GM12878 (cell line): ENCODE data around the gene TCP11L2. TPM values are rescaled to one million over a fixed set of nuclear protein-coding genes. Genes with fewer than 3 reads are reported as not detected.

Experiments
- ATAC-seq: fragments of 200-7000 bp; cut with Tn5 transposase; 3 replicates; pipeline ENCODE4 v1.9.1; 2020; ENCODE audit warnings: mild to moderate bottlenecking, moderate library complexity
- BruUV-seq: library from RNA; stranded (reverse); fragments of 400-500 nt; replicated peaks from 2 replicates; lab custom pipeline; 2021; lab: Mats Ljungman, UMichigan
- CTCF ChIA-PET: fragments of 300-600 bp; sonication (Branson Sonifier 250); formaldehyde crosslinking; extraction: SDS; loops from one replicate; lab custom pipeline; 2021; ENCODE audit warnings: inconsistent platforms; lab: Yijun Ruan, JAX
- POLR2A ChIA-PET: fragments of 350-600 bp; formaldehyde crosslinking; extraction: SDS; loops from one replicate; lab custom pipeline; 2021; ENCODE audit warnings: inconsistent platforms; lab: Charles Lee
- RAD21 ChIA-PET: fragments of 300-600 bp; sonication (Branson Sonifier 250); formaldehyde crosslinking; loops from one replicate; lab custom pipeline; 2023; ENCODE audit warnings: antibody characterized with exemption; ENCODE audit not compliant: unreplicated experiment; lab: Charles Lee
- SMC1A ChIA-PET: fragments of 300-600 bp; sonication (Branson Sonifier 250); formaldehyde crosslinking; loops from one replicate; lab custom pipeline; 2023; ENCODE audit not compliant: unreplicated experiment, uncharacterized antibody; lab: Charles Lee
- DNase-seq: peaks from one replicate; pipeline ENCODE4 v3.0.0-alpha.2; 2011; ENCODE audit warnings: low read depth, low spot score
- FAIRE-seq: peaks from 3 replicates; lab custom pipeline; 2011; peaks lifted over from hg19 to GRCh38; lab: Jason Lieb, UNC
- H2AFZ ChIP-seq: 2 replicates; pipeline ENCODE4 v1.6.0; 2011; ENCODE audit warnings: low read depth, low read length, control low read depth; ENCODE audit not compliant: control insufficient read depth
- H3K27ac ChIP-seq: 2 replicates; pipeline ENCODE4 v1.5.1; 2011; ENCODE audit warnings: control low read depth; ENCODE audit not compliant: control insufficient read depth, insufficient read depth
- H3K27me3 ChIP-seq, 2 experiments: replicated peaks in 1 of 2; 2 replicates each; pipeline versions ENCODE4 v1.6.0 to v1.6.1; 2011; ENCODE audit warnings: low read length in 1 of 2; ENCODE audit not compliant: control insufficient read depth in 2 of 2, insufficient read depth in 2 of 2
- H3K36me3 ChIP-seq, 2 experiments: 2 replicates each; pipeline ENCODE4 v1.5.1; 2011; ENCODE audit warnings: low read length in 1 of 2; ENCODE audit not compliant: control insufficient read depth in 2 of 2, insufficient read depth in 2 of 2
- H3K4me1 ChIP-seq: 2 replicates; pipeline ENCODE4 v1.6.1; 2011; ENCODE audit warnings: mild to moderate bottlenecking, low read length, moderate library complexity, mixed read lengths; ENCODE audit not compliant: control insufficient read depth, insufficient read depth
- H3K4me2 ChIP-seq: 2 replicates; pipeline ENCODE4 v1.6.0; 2011; ENCODE audit warnings: control low read depth; ENCODE audit not compliant: control insufficient read depth, insufficient read depth
- H3K4me3 ChIP-seq: fragments of 200-600 bp; sonication (generic); 2 replicates; pipeline ENCODE4 v1.5.1; 2016
- H3K79me2 ChIP-seq: 2 replicates; pipeline ENCODE4 v1.6.0; 2011; ENCODE audit warnings: low read length; ENCODE audit not compliant: control insufficient read depth, insufficient read depth
- H3K9ac ChIP-seq: 2 replicates; pipeline ENCODE4 v1.8.0; 2011; ENCODE audit warnings: low read length, control low read depth, mixed read lengths; ENCODE audit not compliant: control insufficient read depth, insufficient read depth
- H3K9me3 ChIP-seq: replicated peaks from 3 replicates; pipeline ENCODE4 v1.5.1; 2011; ENCODE audit warnings: mild to moderate bottlenecking, low read length; ENCODE audit not compliant: control insufficient read depth, insufficient read depth
- H4K20me1 ChIP-seq: 2 replicates; pipeline ENCODE4 v1.6.0; 2011; ENCODE audit not compliant: control insufficient read depth, insufficient read depth
- BCL11A ChIP-seq: IDR thresholded peaks from 2 replicates; pipeline ENCODE4 v1.6.1; 2011; ENCODE audit warnings: low read depth, low read length
- CBFB ChIP-seq: IDR thresholded peaks from 2 replicates; pipeline ENCODE4 v1.6.1; 2016; ENCODE audit warnings: antibody characterized with exemption, low read depth
- CHD2 ChIP-seq: IDR thresholded peaks from 2 replicates; pipeline ENCODE4 v1.6.1; 2011; ENCODE audit warnings: low read depth, low read length, improper control_type of control experiment, borderline replicate concordance
- CUX1 ChIP-seq: IDR thresholded peaks from 2 replicates; pipeline ENCODE4 v1.6.1; 2012; ENCODE audit warnings: improper control_type of control experiment, low read depth, low read length; ENCODE audit not compliant: insufficient replicate concordance
- DPF2 ChIP-seq: fragments of 450-650 bp; IDR thresholded peaks from 2 replicates; pipeline ENCODE4 v1.6.1; 2017; ENCODE audit warnings: mild to moderate bottlenecking
- E2F8 ChIP-seq: fragments of 450-650 bp; IDR thresholded peaks from 2 replicates; pipeline ENCODE4 v1.6.1; 2018; ENCODE audit warnings: mild to moderate bottlenecking, low read depth, moderate library complexity; ENCODE audit not compliant: partially characterized antibody
- ETV6 ChIP-seq, 2 experiments: fragments of 450-650 bp in 1 of 2; IDR thresholded peaks in 1 of 2; conservative IDR thresholded peaks in 1 of 2; 2 replicates each; pipeline ENCODE4 v1.6.1; 2014; ENCODE audit warnings: antibody characterized with exemption in 1 of 2, borderline replicate concordance in 1 of 2, low read depth in 1 of 2, mild to moderate bottlenecking in 1 of 2, moderate library complexity in 1 of 2
- MLLT1 ChIP-seq: fragments of 450-650 bp; IDR thresholded peaks from 2 replicates; pipeline ENCODE4 v1.6.1; 2016; ENCODE audit warnings: mild to moderate bottlenecking
- MTA2 ChIP-seq: fragments of 450-650 bp; IDR thresholded peaks from 2 replicates; pipeline ENCODE4 v1.6.1; 2016; ENCODE audit warnings: low read depth, mild to moderate bottlenecking, moderate library complexity
- POLR2AphosphoS2 ChIP-seq: IDR thresholded peaks from 2 replicates; pipeline ENCODE4 v1.6.1; 2011; ENCODE audit warnings: low read depth, mild to moderate bottlenecking, low read length, improper control_type of control experiment, moderate library complexity
- RAD51 ChIP-seq: fragments of 450-650 bp; IDR thresholded peaks from 2 replicates; pipeline ENCODE4 v1.6.1; 2016; ENCODE audit warnings: moderate library complexity, mild to moderate bottlenecking, inconsistent platforms
- SREBF1 ChIP-seq: IDR thresholded peaks from 2 replicates; pipeline ENCODE4 v1.6.1; 2012; ENCODE audit warnings: mild to moderate bottlenecking, low read length
- TBL1XR1 ChIP-seq: IDR thresholded peaks from 2 replicates; pipeline ENCODE4 v1.6.1; 2012; ENCODE audit warnings: low read depth, low read length, improper control_type of control experiment
- YY1 ChIP-seq: IDR thresholded peaks from 2 replicates; pipeline ENCODE4 v1.6.1; 2011; ENCODE audit warnings: low read depth, mild to moderate bottlenecking, low read length
- ZNF207 ChIP-seq: fragments of 450-650 bp; IDR thresholded peaks from 2 replicates; pipeline ENCODE4 v1.6.1; 2014; ENCODE audit warnings: antibody characterized with exemption, mild to moderate bottlenecking, borderline replicate concordance
- ZNF217 ChIP-seq: fragments of 450-650 bp; IDR thresholded peaks from 2 replicates; pipeline ENCODE4 v1.6.1; 2017; ENCODE audit warnings: antibody characterized with exemption, mild to moderate bottlenecking
- ZNF274 ChIP-seq: IDR thresholded peaks from one replicate; pipeline ENCODE4 v1.8.0; 2011; ENCODE audit not compliant: insufficient read length, insufficient read depth
- WGBS: methylation state at CpG from one replicate; pipeline ENCODE4 v1.1.6; 2016; ENCODE audit warnings: low lambda C conversion rate; ENCODE audit not compliant: insufficient replicate concordance, insufficient coverage; ENCODE audit errors: missing lambda C conversion rate; 5-methylcytosine and 5-hydroxymethylcytosine counted together
- in situ Hi-C: fragments of 300-500 bp; cut with MboI; formaldehyde crosslinking; loops from 9 replicates; pipeline ENCODE4 v1.14.3; 2018; ENCODE audit warnings: mixed read lengths
- intact Hi-C: fragments of 100-400 bp; cut with micrococcal nuclease; formaldehyde crosslinking; loops from one replicate; pipeline ENCODE4 v1.14.2; 2022; ENCODE audit not compliant: unreplicated experiment
- polyA plus RNA-seq, 11 experiments: library from polyadenylated mRNA; depleted of rRNA in 4 of 11; unstranded in 6 of 11; stranded (reverse) in 5 of 11; fragments of >200 nt; fragmentation: Nextera tagmentation in 4 of 11; fragmentation: Illumina TruSeq in 1 of 11; extraction: Ambion mirVana in 4 of 11; extraction: Trizol in 1 of 11; gene quantifications; 1 replicate in 1 of 11; 2 replicates in 10 of 11; pipeline versions ENCODE4 v1.2.1 to v1.2.3, GENCODE V29; 2011 to 2016; ENCODE audit warnings: inconsistent platforms in 2 of 11, missing spikeins in 2 of 11, low read depth in 1 of 11
- total RNA-seq, 4 experiments: library from RNA; depleted of rRNA in 3 of 4; stranded (reverse); fragments of >200 nt in 3 of 4; fragmentation: Illumina TruSeq in 1 of 4; extraction: Trizol in 1 of 4; gene quantifications; 2 replicates each; pipeline versions ENCODE4 v1.2.1 to v1.2.3, GENCODE V29; 2013 to 2021

The TCP11L2 gene
- total and polyA plus RNA-seq, 10 of the 15 experiments (the other 5 are each of a cell fraction or from before 2014, with no cell fraction given), result 0.18 to 5.0 (median 0.90) TPM

GRCh38 chr12:106304001-106304421 lies 1.5 kb downstream of the TCP11L2 start:
- DNase-seq, result no peak

More at GRCh38 chr12:106304001-106304421, 1.5 kb downstream of the TCP11L2 start:
- Histone ChIP-seq H3K9me3 (no peaks in the 10 kb centered on the region), H3K4me3 (no peak overlapping the region), H2AFZ (no peak overlapping the region), H3K27ac (no peak overlapping the region), H3K4me1 (peaks cover 7% of the 10 kb centered on the region), H3K79me2 (no peaks in the 10 kb centered on the region), H4K20me1 (no peaks in the 10 kb centered on the region), H3K9ac (no peak overlapping the region), H3K4me2 (peak overlapping the region; percentile 84), H3K36me3 (no peaks in the 10 kb centered on the region), H3K27me3 (no peaks in the 10 kb centered on the region)
- in situ Hi-C loops, result no loop called here
- BruUV-seq, result no TSS peak
- intact Hi-C loops, result no loop called here
- ChIA-PET SMC1A (interaction anchor here (1.5 kb wide), 1 partner anchor 14 kb away, joined by 3 read pairs; no protein-coding TSS in a partner anchor), RAD21 (no interaction called here), CTCF (interaction anchor here (1.5 to 1.6 kb wide), 2 partner anchors 22 to 80 kb away, joined by 4 read pairs; no protein-coding TSS in a partner anchor), POLR2A (no interaction called here)
- FAIRE-seq, result no peak
- ATAC-seq, result no peak
- TF ChIP-seq DPF2, result no peak
- TF ChIP-seq MLLT1, result no peak
- no peak for TF ChIP-seq ZNF207
- no peak for TF ChIP-seq CBFB
- no peak for TF ChIP-seq ZNF274
- TF ChIP-seq ETV6 (conservative IDR thresholded peaks at IDR 0.05 in 1 of 2, IDR thresholded peaks at IDR 0.05 in 1 of 2; ENCODE audit: borderline replicate concordance in 1 of 2, low read depth in 1 of 2), result no peak
- no peak for TF ChIP-seq POLR2AphosphoS2
- TF ChIP-seq E2F8, result no peak
- TF ChIP-seq SREBF1, result no peak
- TF ChIP-seq YY1, result no peak
- TF ChIP-seq CUX1, result no peak
- TF ChIP-seq RAD51, result no peak
- no peak for TF ChIP-seq BCL11A
- no peak for TF ChIP-seq MTA2
- no peak for TF ChIP-seq TBL1XR1
- no peak for TF ChIP-seq ZNF217
- no peak for TF ChIP-seq CHD2
- 39% methylated on average over 5 of the region's 5 CpGs for WGBS
